Fibroblast of pulmonary artery (primary cell): ENCODE measurements around the gene CAMK4.

Experiments used
- DNase-seq: peaks from one replicate; pipeline ENCODE4 v3.0.0-alpha.2; 2010; ENCODE audit warnings: low read depth
- H3K4me3 ChIP-seq: replicated peaks from 2 replicates; pipeline ENCODE4 v1.5.1; 2011; ENCODE audit warnings: low read depth, mild to moderate bottlenecking, control low read depth, low read length, moderate library complexity
- TF ChIP-seq, protein P1 (sequence below): IDR thresholded peaks from 2 replicates; pipeline ENCODE4 v1.5.1; 2011; ENCODE audit warnings: mild to moderate bottlenecking, control low read depth, low read length, inconsistent platforms; ENCODE audit errors: missing control alignments

CAMK4 gene

GRCh38 chr5:111427762-111428161 lies 203.6 kb downstream of the CAMK4 start:
- DNase-seq, result no peak
- TF ChIP-seq, protein P1, sequence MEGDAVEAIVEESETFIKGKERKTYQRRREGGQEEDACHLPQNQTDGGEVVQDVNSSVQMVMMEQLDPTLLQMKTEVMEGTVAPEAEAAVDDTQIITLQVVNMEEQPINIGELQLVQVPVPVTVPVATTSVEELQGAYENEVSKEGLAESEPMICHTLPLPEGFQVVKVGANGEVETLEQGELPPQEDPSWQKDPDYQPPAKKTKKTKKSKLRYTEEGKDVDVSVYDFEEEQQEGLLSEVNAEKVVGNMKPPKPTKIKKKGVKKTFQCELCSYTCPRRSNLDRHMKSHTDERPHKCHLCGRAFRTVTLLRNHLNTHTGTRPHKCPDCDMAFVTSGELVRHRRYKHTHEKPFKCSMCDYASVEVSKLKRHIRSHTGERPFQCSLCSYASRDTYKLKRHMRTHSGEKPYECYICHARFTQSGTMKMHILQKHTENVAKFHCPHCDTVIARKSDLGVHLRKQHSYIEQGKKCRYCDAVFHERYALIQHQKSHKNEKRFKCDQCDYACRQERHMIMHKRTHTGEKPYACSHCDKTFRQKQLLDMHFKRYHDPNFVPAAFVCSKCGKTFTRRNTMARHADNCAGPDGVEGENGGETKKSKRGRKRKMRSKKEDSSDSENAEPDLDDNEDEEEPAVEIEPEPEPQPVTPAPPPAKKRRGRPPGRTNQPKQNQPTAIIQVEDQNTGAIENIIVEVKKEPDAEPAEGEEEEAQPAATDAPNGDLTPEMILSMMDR, result no peak
- H3K4me3 ChIP-seq, result no peak overlapping the region

- peak; percentile 14 for DNase-seq
- H3K4me3 ChIP-seq, result no peak overlapping the region
- TF ChIP-seq, protein P1, result no peak
Measured at GRCh38 chr5:111432883-111433536, 208.8 kb downstream of the CAMK4 start.

DNA sequence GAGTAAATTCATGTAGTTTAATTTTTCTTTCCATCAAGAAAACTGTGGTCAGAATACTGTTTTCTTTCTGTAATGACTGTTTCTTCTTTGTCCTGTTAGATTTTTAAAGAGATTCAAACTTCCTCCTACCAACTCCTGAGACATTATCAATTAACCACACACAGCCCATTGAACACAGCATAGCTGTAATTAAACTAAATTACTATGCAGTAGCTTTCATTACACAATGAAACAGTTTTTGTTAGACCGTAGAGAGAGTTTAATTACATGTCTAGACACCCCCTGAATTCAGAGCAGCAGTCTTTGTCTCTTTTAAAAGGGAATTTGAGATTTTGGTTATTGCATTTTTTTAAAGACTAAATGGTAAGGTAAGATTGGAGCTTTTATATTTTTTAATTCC lies 210.6 kb downstream of the CAMK4 start:
- TF ChIP-seq, protein P1, result no peak
- no peak overlapping the region for H3K4me3 ChIP-seq
- DNase-seq, result no peak

DNA sequence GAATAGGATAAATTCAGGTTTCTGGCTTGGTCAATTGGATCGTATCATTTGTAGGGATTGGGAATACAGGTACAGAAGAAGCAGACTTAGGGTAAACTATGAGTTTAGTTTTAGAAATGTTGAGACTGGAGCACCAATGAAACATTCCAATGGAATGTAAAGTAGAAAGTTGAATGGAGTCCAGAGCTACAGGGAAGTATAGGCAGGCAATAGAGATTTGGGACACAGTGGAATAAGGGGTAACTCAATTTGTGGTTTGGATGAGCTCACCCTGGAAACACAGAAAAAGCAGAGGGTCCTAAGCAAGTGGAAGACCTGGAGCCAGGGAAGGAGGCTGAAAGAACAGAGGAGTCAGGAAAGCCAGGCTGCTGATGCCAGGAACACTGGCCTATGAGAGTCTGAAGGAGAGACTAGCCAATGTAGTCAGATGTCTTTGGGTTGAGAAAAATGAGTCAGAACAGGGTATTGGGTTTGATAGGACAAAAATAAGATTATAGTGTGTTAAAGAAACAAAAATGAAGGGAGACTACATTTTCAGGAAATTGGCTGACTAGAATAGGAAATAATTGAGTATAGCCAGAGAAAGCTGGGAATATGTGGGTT lies 215.4 kb downstream of the CAMK4 start:
- peak; percentile 13 for DNase-seq
- TF ChIP-seq, protein P1, result no peak

GRCh38 chr5:111447099-111447498 lies 222.9 kb downstream of the CAMK4 start:
- TF ChIP-seq, protein P1, result no peak
- no peak for DNase-seq
- H3K4me3 ChIP-seq, result no peak overlapping the region

More for the DNA sequence above, 215.4 kb downstream of the CAMK4 start:
- H3K4me3 ChIP-seq, result no peak overlapping the region

DNA sequence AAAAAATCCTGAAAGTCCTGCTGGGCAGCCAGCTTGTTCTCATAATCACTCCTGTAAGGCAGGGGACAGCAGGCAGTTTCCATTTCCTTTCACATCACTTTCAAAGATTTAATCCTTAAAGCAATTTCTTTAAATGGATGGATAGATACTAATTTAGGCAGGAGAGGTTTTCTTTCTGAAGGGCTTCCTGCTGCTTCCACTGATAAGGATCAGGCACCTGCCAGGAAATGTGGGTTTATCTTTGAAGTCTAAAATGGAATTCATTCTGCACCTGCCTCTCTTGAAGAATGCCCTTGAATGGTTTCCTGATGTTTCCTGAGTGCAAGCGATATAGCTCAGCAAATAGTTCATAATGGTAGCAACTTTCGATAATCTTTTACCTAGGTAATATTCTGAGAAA lies 223.6 kb downstream of the CAMK4 start:
- DNase-seq, result no peak
- TF ChIP-seq, protein P1, result no peak
- H3K4me3 ChIP-seq, result no peak overlapping the region

GRCh38 chr5:111453295-111453694 lies 229.1 kb downstream of the CAMK4 start:
- TF ChIP-seq, protein P1, result no peak
- no peak overlapping the region for H3K4me3 ChIP-seq
- DNase-seq, result no peak
